H9 (cell line): ENCODE measurements around the gene TOP1. TPM values are rescaled to one million over a fixed set of nuclear protein-coding genes. Genes with fewer than 3 reads are reported as not detected.

Source experiments
- DNase-seq: peaks from one replicate; pipeline ENCODE4 v3.0.0-alpha.2; 2017
- H2AFZ ChIP-seq: one replicate; pipeline ENCODE4 v1.6.1; 2013; ENCODE audit warnings: mild to moderate bottlenecking, low read length, control low read depth, moderate library complexity
- H2AK5ac ChIP-seq: 2 replicates; pipeline ENCODE4 v1.6.1; 2013; ENCODE audit warnings: low read length, control low read depth, mixed read lengths; ENCODE audit not compliant: insufficient read length
- H2BK120ac ChIP-seq: one replicate; pipeline ENCODE4 v1.6.1; 2013; ENCODE audit warnings: low read depth, mild to moderate bottlenecking, low read length, control low read depth, inconsistent platforms; ENCODE audit not compliant: poor library complexity, severe bottlenecking
- H2BK12ac ChIP-seq: 2 replicates; pipeline ENCODE4 v1.6.1; 2013; ENCODE audit warnings: low read length, control low read depth, mixed read lengths, low read depth; ENCODE audit not compliant: insufficient read length
- H2BK15ac ChIP-seq: 2 replicates; pipeline ENCODE4 v1.6.1; 2013; ENCODE audit warnings: low read depth, low read length, control low read depth
- H2BK20ac ChIP-seq: one replicate; pipeline ENCODE4 v1.6.1; 2013; ENCODE audit warnings: low read depth, mild to moderate bottlenecking, low read length, control low read depth, inconsistent platforms; ENCODE audit not compliant: poor library complexity, severe bottlenecking
- H2BK5ac ChIP-seq: 2 replicates; pipeline ENCODE4 v1.6.1; 2013; ENCODE audit warnings: low read length, control low read depth, mixed read lengths; ENCODE audit not compliant: insufficient read length
- H3K14ac ChIP-seq: 2 replicates; pipeline ENCODE4 v1.6.1; 2013; ENCODE audit warnings: low read length, control low read depth; ENCODE audit not compliant: insufficient read depth
- H3K18ac ChIP-seq: 2 replicates; pipeline ENCODE4 v1.6.1; 2013; ENCODE audit warnings: low read depth, mild to moderate bottlenecking, mixed read lengths, low read length, control low read depth; ENCODE audit not compliant: insufficient read length
- H3K23ac ChIP-seq: 2 replicates; pipeline ENCODE4 v1.6.1; 2013; ENCODE audit warnings: low read length, control low read depth, mixed read lengths, low read depth; ENCODE audit not compliant: insufficient read length
- H3K23me2 ChIP-seq: 2 replicates; pipeline ENCODE4 v1.6.1; 2013; ENCODE audit warnings: low read depth, mild to moderate bottlenecking, mixed read lengths, low read length, control low read depth; ENCODE audit not compliant: insufficient read length, poor library complexity, severe bottlenecking
- H3K27ac ChIP-seq: 2 replicates; pipeline ENCODE4 v1.5.1; 2013; ENCODE audit warnings: low read length, control low read depth, mixed read lengths, low read depth; ENCODE audit not compliant: insufficient read length
- H3K27me3 ChIP-seq: 2 replicates; pipeline ENCODE4 v1.6.1; 2013; ENCODE audit warnings: low read length, control low read depth, inconsistent platforms; ENCODE audit not compliant: insufficient read depth
- H3K4ac ChIP-seq: 2 replicates; pipeline ENCODE4 v1.6.1; 2013; ENCODE audit warnings: low read depth, mild to moderate bottlenecking, control low read depth, inconsistent platforms, low read length, moderate library complexity
- H3K4me1 ChIP-seq: 2 replicates; pipeline ENCODE4 v1.6.1; 2013; ENCODE audit warnings: low read length, control low read depth, inconsistent platforms; ENCODE audit not compliant: insufficient read depth
- H3K4me2 ChIP-seq: 2 replicates; pipeline ENCODE4 v1.6.1; 2013; ENCODE audit warnings: low read length, control low read depth, mixed read lengths; ENCODE audit not compliant: insufficient read length, insufficient read depth
- H3K56ac ChIP-seq: 2 replicates; pipeline ENCODE4 v1.6.1; 2013; ENCODE audit warnings: low read depth, mild to moderate bottlenecking, mixed read lengths, low read length, control low read depth; ENCODE audit not compliant: insufficient read length
- H3K79me1 ChIP-seq: 2 replicates; pipeline ENCODE4 v1.6.1; 2013; ENCODE audit warnings: low read depth, mild to moderate bottlenecking, moderate library complexity, low read length, control low read depth, inconsistent platforms; ENCODE audit not compliant: insufficient read depth, poor library complexity, severe bottlenecking
- H3K79me2 ChIP-seq: 2 replicates; pipeline ENCODE4 v1.6.1; 2013; ENCODE audit warnings: low read length, control low read depth, inconsistent platforms; ENCODE audit not compliant: insufficient read depth
- H3K9ac ChIP-seq: 2 replicates; pipeline ENCODE4 v1.6.1; 2013; ENCODE audit warnings: low read length, control low read depth, mixed read lengths; ENCODE audit not compliant: insufficient read length; ENCODE audit errors: extremely low read depth
- H3K9me3 ChIP-seq: one replicate; pipeline ENCODE4 v1.6.1; 2013; ENCODE audit warnings: low read depth, low read length, inconsistent platforms; ENCODE audit not compliant: control insufficient read depth
- H3T11ph ChIP-seq: one replicate; pipeline ENCODE4 v1.6.1; 2013; ENCODE audit warnings: mild to moderate bottlenecking, low read length, control low read depth, inconsistent platforms
- H4K20me1 ChIP-seq: one replicate; pipeline ENCODE4 v1.6.1; 2013; ENCODE audit not compliant: control insufficient read depth, insufficient read length, insufficient read depth
- H4K5ac ChIP-seq: 2 replicates; pipeline ENCODE4 v1.6.1; 2013; ENCODE audit warnings: low read depth, mild to moderate bottlenecking, mixed read lengths, low read length, control low read depth; ENCODE audit not compliant: insufficient read length
- H4K8ac ChIP-seq: replicated peaks from 2 replicates; pipeline ENCODE4 v1.6.1; 2013; ENCODE audit warnings: low read length, control low read depth, mixed read lengths, low read depth; ENCODE audit not compliant: insufficient read length
- H4K91ac ChIP-seq: 2 replicates; pipeline ENCODE4 v1.6.1; 2013; ENCODE audit warnings: low read depth, mild to moderate bottlenecking, moderate library complexity, mixed read lengths, low read length, control low read depth; ENCODE audit not compliant: insufficient read length
- H3K27ac Mint-ChIP-seq, 3 experiments: 2 replicates in 2 of 3; 3 replicates in 1 of 3; pipeline ENCODE4 v1.8.0; 2020 to 2021; ENCODE audit warnings: mixed read lengths in 3 of 3, mild to moderate bottlenecking in 1 of 3, moderate library complexity in 1 of 3
- H3K27me3 Mint-ChIP-seq: 2 replicates; pipeline ENCODE4 v1.8.0; 2021; ENCODE audit warnings: low read depth, mild to moderate bottlenecking, moderate library complexity, mixed read lengths
- H3K36me3 Mint-ChIP-seq, 3 experiments: 2 replicates in 2 of 3; 3 replicates in 1 of 3; pipeline ENCODE4 v1.8.0; 2020 to 2021; ENCODE audit warnings: low read depth in 3 of 3, mixed read lengths in 3 of 3; ENCODE audit not compliant: insufficient read depth in 1 of 3
- H3K4me1 Mint-ChIP-seq, 2 experiments: 2 replicates each; pipeline ENCODE4 v1.8.0; 2020; ENCODE audit warnings: mixed read lengths in 2 of 2
- H3K4me3 Mint-ChIP-seq, 2 experiments: 2 replicates in 1 of 2; 3 replicates in 1 of 2; pipeline ENCODE4 v1.8.0; 2020 to 2021; ENCODE audit warnings: mild to moderate bottlenecking in 2 of 2, mixed read lengths in 2 of 2, moderate library complexity in 1 of 2
- H3K9me3 Mint-ChIP-seq, 2 experiments: 2 replicates in 1 of 2; 3 replicates in 1 of 2; pipeline ENCODE4 v1.8.0; 2020; ENCODE audit warnings: mild to moderate bottlenecking in 2 of 2, mixed read lengths in 2 of 2, moderate library complexity in 1 of 2
- CTCF ChIP-seq: fragments of 200-600 bp; sonication (generic); conservative IDR thresholded peaks from 3 replicates; pipeline ENCODE4 v1.8.0; 2021; ENCODE audit warnings: antibody characterized with exemption, mild to moderate bottlenecking
- WGBS: extraction: QIAGEN DNeasy Blood & Tissue Kit; methylation state at CpG from one replicate; pipeline ENCODE4 v1.1.7; 2013; ENCODE audit warnings: missing lambda C conversion rate, low lambda C conversion rate, mixed read lengths; ENCODE audit not compliant: insufficient read length; ENCODE audit errors: extremely low coverage; 5-methylcytosine and 5-hydroxymethylcytosine counted together
- total RNA-seq: library from RNA; stranded (reverse); gene quantifications from 2 replicates; pipeline ENCODE4 v1.2.1, GENCODE V29; 2021

Gene TOP1
- total RNA-seq, 1 experiment from 2014 or later, result 96.4 TPM

GRCh38 chr20:40982415-40983145 lies 46.0 kb upstream of the TOP1 start:
- H4K20me1 ChIP-seq, result no peaks in the 10 kb centered on the region
- no peak overlapping the region for H2BK20ac ChIP-seq
- no peak overlapping the region for H3K27ac ChIP-seq
- H3K79me1 ChIP-seq, result no peaks in the 10 kb centered on the region
- no peak overlapping the region for H2BK5ac ChIP-seq
- no peak overlapping the region for H3K18ac ChIP-seq
- H3T11ph ChIP-seq, result no peak overlapping the region
- no peak overlapping the region for H4K8ac ChIP-seq
- H3K4me1 ChIP-seq, result 0 out of 2 replicates have a peak, but pooled peaks cover 2% of the 10 kb centered on the region
- no peaks in the 10 kb centered on the region for H3K4me1 Mint-ChIP-seq
- no peak overlapping the region; the same call in 1 of the 2 replicates for H3K14ac ChIP-seq
- no peak overlapping the region for H2BK12ac ChIP-seq
- H3K36me3 Mint-ChIP-seq, result peaks cover 1 to 3% (median 2%) of the 10 kb centered on the region in 3 experiments; a peak in 4 of 7 replicates
- DNase-seq, result no peak
- H3K79me2 ChIP-seq, result no peaks in the 10 kb centered on the region
- H2AK5ac ChIP-seq, result no peak overlapping the region
- H4K91ac ChIP-seq, result no peak overlapping the region
- H3K23me2 ChIP-seq, result no peaks in the 10 kb centered on the region
- no peaks in the 10 kb centered on the region; the same call in 1 of the 2 replicates for H3K27me3 Mint-ChIP-seq
- no peak overlapping the region for H2BK15ac ChIP-seq
- H3K9ac ChIP-seq, result no peak overlapping the region
- H4K5ac ChIP-seq, result no peak overlapping the region
- H3K56ac ChIP-seq, result no peak overlapping the region
- no peaks in the 10 kb centered on the region for H3K9me3 ChIP-seq
- H3K27ac Mint-ChIP-seq, result no peak overlapping the region
- no peak overlapping the region for H2BK120ac ChIP-seq
- no peaks in the 10 kb centered on the region for H3K27me3 ChIP-seq
- H3K4me2 ChIP-seq, result no peak overlapping the region
- H3K23ac ChIP-seq, result no peak overlapping the region
- no CpG with 5 or more reads among the region's 3 CpGs for WGBS
- no peak overlapping the region for H3K4me3 Mint-ChIP-seq
- H2AFZ ChIP-seq, result no peak overlapping the region
- no peak for TF ChIP-seq CTCF
- peaks cover 14% of the 10 kb centered on the region in 2 experiments for H3K9me3 Mint-ChIP-seq
- H3K4ac ChIP-seq, result no peak overlapping the region
